Measurements from ENCODE around the gene PDIA3. TPM values are rescaled to one million over a fixed set of nuclear protein-coding genes. Genes with fewer than 3 reads are reported as not detected.

The PDIA3 gene
- total and polyA plus RNA-seq, 2 of the 13 experiments (the other 11 are each of a cell fraction or from before 2014, with no cell fraction given) = 238 to 433 TPM

DNA sequence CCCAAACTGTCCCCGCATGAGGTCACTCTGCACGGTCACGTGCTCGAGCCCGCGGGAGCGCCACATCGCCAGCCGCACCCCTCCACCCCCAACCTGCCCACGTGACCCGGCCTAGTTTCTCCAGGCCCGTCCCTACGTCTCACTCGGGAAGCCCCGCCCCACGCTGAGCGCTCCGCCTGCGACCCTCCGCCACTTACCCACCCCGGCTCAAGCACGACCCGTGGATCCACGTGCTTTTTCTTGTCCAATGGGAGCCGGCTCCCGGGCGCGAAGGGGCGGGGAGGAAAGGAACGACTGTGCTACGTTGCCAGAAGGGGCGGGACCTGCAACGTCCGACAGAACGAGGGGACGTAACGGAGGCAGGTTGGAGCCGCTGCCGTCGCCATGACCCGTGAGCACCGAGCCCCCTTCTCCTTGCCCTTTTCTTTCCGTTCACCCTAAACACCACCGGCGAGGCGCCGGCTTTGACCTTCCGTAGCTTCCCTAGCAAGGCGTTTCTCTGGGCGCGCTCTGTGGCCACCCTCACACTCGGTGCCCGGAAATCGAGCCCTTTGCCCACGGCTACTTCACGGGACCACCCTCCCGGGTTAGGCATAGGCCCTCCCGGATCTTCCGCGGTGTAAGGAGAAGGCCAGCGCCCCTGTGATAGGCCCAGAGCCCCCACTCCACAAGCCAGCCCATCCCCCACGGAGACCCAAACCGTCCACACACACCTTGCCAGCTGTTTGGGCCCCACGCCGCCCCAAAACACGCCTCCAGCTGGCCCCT is 45.9 kb downstream of the PDIA3 start, which contains the start of gene SERF2 (continued):
- TF ChIP-seq, protein P1, sequence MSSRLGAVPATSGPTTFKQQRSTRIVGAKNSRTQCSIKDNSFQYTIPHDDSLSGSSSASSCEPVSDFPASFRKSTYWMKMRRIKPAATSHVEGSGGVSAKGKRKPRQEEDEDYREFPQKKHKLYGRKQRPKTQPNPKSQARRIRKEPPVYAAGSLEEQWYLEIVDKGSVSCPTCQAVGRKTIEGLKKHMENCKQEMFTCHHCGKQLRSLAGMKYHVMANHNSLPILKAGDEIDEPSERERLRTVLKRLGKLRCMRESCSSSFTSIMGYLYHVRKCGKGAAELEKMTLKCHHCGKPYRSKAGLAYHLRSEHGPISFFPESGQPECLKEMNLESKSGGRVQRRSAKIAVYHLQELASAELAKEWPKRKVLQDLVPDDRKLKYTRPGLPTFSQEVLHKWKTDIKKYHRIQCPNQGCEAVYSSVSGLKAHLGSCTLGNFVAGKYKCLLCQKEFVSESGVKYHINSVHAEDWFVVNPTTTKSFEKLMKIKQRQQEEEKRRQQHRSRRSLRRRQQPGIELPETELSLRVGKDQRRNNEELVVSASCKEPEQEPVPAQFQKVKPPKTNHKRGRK (CRISPR knock-in tag; IDR thresholded peaks at IDR 0.05) = 0 out of 2 replicates have a peak, but pooled peaks have one; percentile 34
- peak; percentile 20; the same call in 1 of the 2 replicates for TF ChIP-seq ATF7-NPFF (CRISPR knock-in tag; IDR thresholded peaks at IDR 0.05; ENCODE audit: low read depth)
- peak; percentile 39; the same call in 1 of the 2 replicates for TF ChIP-seq ZNF788 (CRISPR knock-in tag; IDR thresholded peaks at IDR 0.05; ENCODE audit: borderline replicate concordance)
- TF ChIP-seq, protein P2, sequence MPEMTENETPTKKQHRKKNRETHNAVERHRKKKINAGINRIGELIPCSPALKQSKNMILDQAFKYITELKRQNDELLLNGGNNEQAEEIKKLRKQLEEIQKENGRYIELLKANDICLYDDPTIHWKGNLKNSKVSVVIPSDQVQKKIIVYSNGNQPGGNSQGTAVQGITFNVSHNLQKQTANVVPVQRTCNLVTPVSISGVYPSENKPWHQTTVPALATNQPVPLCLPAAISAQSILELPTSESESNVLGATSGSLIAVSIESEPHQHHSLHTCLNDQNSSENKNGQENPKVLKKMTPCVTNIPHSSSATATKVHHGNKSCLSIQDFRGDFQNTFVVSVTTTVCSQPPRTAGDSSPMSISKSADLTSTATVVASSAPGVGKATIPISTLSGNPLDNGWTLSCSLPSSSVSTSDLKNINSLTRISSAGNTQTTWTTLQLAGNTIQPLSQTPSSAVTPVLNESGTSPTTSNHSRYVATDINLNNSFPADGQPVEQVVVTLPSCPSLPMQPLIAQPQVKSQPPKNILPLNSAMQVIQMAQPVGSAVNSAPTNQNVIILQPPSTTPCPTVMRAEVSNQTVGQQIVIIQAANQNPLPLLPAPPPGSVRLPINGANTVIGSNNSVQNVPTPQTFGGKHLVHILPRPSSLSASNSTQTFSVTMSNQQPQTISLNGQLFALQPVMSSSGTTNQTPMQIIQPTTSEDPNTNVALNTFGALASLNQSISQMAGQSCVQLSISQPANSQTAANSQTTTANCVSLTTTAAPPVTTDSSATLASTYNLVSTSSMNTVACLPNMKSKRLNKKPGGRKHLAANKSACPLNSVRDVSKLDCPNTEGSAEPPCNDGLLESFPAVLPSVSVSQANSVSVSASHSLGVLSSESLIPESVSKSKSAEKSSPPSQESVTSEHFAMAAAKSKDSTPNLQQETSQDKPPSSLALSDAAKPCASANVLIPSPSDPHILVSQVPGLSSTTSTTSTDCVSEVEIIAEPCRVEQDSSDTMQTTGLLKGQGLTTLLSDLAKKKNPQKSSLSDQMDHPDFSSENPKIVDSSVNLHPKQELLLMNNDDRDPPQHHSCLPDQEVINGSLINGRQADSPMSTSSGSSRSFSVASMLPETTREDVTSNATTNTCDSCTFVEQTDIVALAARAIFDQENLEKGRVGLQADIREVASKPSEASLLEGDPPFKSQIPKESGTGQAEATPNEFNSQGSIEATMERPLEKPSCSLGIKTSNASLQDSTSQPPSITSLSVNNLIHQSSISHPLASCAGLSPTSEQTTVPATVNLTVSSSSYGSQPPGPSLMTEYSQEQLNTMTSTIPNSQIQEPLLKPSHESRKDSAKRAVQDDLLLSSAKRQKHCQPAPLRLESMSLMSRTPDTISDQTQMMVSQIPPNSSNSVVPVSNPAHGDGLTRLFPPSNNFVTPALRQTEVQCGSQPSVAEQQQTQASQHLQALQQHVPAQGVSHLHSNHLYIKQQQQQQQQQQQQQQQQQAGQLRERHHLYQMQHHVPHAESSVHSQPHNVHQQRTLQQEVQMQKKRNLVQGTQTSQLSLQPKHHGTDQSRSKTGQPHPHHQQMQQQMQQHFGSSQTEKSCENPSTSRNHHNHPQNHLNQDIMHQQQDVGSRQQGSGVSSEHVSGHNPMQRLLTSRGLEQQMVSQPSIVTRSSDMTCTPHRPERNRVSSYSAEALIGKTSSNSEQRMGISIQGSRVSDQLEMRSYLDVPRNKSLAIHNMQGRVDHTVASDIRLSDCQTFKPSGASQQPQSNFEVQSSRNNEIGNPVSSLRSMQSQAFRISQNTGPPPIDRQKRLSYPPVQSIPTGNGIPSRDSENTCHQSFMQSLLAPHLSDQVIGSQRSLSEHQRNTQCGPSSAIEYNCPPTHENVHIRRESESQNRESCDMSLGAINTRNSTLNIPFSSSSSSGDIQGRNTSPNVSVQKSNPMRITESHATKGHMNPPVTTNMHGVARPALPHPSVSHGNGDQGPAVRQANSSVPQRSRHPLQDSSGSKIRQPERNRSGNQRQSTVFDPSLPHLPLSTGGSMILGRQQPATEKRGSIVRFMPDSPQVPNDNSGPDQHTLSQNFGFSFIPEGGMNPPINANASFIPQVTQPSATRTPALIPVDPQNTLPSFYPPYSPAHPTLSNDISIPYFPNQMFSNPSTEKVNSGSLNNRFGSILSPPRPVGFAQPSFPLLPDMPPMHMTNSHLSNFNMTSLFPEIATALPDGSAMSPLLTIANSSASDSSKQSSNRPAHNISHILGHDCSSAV (CRISPR knock-in tag; IDR thresholded peaks at IDR 0.05; ENCODE audit: borderline replicate concordance) = no peak
- no peak for TF ChIP-seq ZNF615 (CRISPR knock-in tag; IDR thresholded peaks at IDR 0.05; ENCODE audit: borderline replicate concordance)
- TF ChIP-seq ZNF577 (CRISPR knock-in tag; IDR thresholded peaks at IDR 0.05; ENCODE audit: borderline replicate concordance, low read depth) = no peak
- no peak for TF ChIP-seq TOE1 (CRISPR knock-in tag; IDR thresholded peaks at IDR 0.05)
- TF ChIP-seq SMAD3 (CRISPR knock-in tag; IDR thresholded peaks at IDR 0.05) = no peak
- TF ChIP-seq HOXA3 (CRISPR knock-in tag; IDR thresholded peaks at IDR 0.05) = peak; percentile 82
- no peak for TF ChIP-seq ZNF747 (CRISPR knock-in tag; IDR thresholded peaks at IDR 0.05; ENCODE audit: borderline replicate concordance)
- no peak for TF ChIP-seq RFXANK (CRISPR knock-in tag; IDR thresholded peaks at IDR 0.05)
- no peak for TF ChIP-seq ZNF468 (CRISPR knock-in tag; IDR thresholded peaks at IDR 0.05)
- TF ChIP-seq REXO4 (CRISPR knock-in tag; IDR thresholded peaks at IDR 0.05; ENCODE audit: borderline replicate concordance) = no peak
- no peak for TF ChIP-seq ZNF570 (CRISPR knock-in tag; IDR thresholded peaks at IDR 0.05; ENCODE audit: borderline replicate concordance)
- no peak for TF ChIP-seq SUZ12 (IDR thresholded peaks at IDR 0.05; ENCODE audit: low read depth, low read length)
- peak; percentile 83 for TF ChIP-seq NFYC (CRISPR knock-in tag; IDR thresholded peaks at IDR 0.05)
- no peak for TF ChIP-seq ZFP36 (IDR thresholded peaks at IDR 0.05; ENCODE audit: borderline replicate concordance, low read depth, low read length, partially characterized antibody)
- no peak for TF ChIP-seq U2AF2 (IDR thresholded peaks at IDR 0.05; ENCODE audit: low read depth, low read length)
- peak; percentile 17; the same call in 1 of the 2 replicates for TF ChIP-seq CBX5 (CRISPR knock-in tag; IDR thresholded peaks at IDR 0.05; ENCODE audit: borderline replicate concordance)
- no peak for TF ChIP-seq CENPBD1 (CRISPR knock-in tag; IDR thresholded peaks at IDR 0.05; ENCODE audit: borderline replicate concordance, low read depth)

All from HepG2 (cell line).